ENCODE data around the gene CTDNEP1.
A peak's percentile ranks its signal among the peaks of the same experiment; 100 is the strongest.

DNA sequence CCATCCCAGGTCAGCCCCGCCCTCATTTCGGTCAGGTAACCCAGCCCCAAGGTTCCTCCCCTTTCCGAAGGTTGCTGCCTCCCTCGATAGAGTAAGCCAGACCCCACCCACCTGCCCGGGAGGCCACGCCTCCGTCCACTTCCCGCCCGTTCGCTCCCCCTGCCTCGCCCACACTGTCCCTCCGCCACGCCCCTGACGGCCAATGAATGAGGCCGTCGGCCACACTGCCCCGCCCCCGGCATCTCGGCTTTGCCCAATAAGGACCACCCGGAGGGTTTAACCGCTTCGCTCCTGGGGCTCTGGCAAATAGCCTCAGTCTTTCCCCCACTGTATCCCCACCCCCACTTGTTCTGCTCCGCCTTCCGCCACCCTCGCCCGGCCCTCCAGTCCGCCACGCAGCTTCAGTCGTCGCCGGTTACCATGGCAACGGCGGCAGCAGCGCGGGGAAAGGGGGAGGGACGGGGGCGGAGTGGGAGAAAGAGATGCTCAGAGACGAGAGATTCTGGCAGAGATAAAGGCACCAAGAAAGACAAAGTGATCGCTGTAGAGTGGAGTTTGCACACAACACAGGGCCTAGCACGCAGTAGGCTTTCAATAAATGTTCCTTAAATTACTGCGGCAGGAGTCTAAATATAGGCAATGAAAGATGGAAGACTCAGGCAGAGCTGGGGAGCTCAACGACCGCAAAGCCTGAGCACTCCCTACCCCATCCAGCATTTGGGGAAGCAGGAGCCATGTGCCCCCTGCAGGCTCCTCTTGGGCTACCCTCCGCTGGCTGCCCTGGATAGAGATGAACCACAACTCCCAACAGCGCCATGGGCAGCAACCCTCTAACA, 37.0 kb downstream of the CTDNEP1 start:
- no peak for TF ChIP-seq EZH2 (IDR thresholded peaks at IDR 0.05)
- no peak for TF ChIP-seq POLR2AphosphoS5 (IDR thresholded peaks at IDR 0.05; ENCODE audit: borderline replicate concordance, low read depth, low read length)
- peak; percentile 37 for TF ChIP-seq FOXP2 (optimal IDR thresholded peaks at IDR 0.05; ENCODE audit: control extremely low read depth, extremely low read length, insufficient read depth)
